Measurements from ENCODE around the gene MGAT4C. TPM values are rescaled to one million over a fixed set of nuclear protein-coding genes. Genes with fewer than 3 reads are reported as not detected.

The MGAT4C gene
- total and polyA plus RNA-seq, 2 experiments from 2014 or later: 2.9 to 4.8 TPM

DNA sequence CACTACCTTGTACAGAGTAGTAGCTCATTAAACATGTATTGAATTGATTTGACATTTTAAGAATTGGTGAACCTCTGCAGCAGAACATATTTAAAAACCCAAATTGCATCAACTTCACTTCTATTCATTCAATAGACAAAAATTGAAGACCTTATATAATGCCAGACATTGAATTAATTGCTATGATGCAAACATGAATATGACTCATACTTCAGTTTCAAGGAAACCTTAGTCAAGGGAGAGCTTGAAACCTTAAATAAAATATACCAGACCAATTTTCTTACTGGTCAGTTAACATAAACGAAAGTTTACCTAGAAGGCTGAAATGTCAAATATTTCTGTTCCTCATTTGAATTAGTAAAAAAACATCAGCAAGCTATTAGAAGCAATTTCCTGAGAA, 5.0 kb upstream of the MGAT4C start:
- Histone ChIP-seq H3K4me2 (no peak overlapping the region), H4K20me1 (ENCODE audit: insufficient read depth, poor library complexity, severe bottlenecking) (no peaks in the 10 kb centered on the region), H3K9me3 (ENCODE audit: low read depth) (no peaks in the 10 kb centered on the region), H2AFZ (no peak overlapping the region), H3K9me2 (replicated peaks; ENCODE audit: insufficient read depth) (no peaks in the 10 kb centered on the region), H3K36me3 (replicated peaks; ENCODE audit: insufficient read depth, low read depth) (no peaks in the 10 kb centered on the region), H3K4me1 (ENCODE audit: insufficient read depth) (no peaks in the 10 kb centered on the region), H3K27me3 (no peaks in the 10 kb centered on the region), H3K4me3 (no peak overlapping the region), H3K79me2 (no peaks in the 10 kb centered on the region), H3K27ac (no peak overlapping the region)
- DNase-seq (ENCODE audit: low spot score): no peak
- WGBS (ENCODE audit: low lambda C conversion rate, missing lambda C conversion rate): 79% methylated on average over 1 of the region's 1 CpG
- no peak for TF ChIP-seq EZH2phosphoT487 (IDR thresholded peaks at IDR 0.05; ENCODE audit: low read depth, severe bottlenecking, unreplicated experiment)
- TF ChIP-seq CTCF (IDR thresholded peaks at IDR 0.05; ENCODE audit: poor library complexity): no peak
- TF ChIP-seq EZH2 (IDR thresholded peaks at IDR 0.05; ENCODE audit: borderline replicate concordance): no peak

DNA sequence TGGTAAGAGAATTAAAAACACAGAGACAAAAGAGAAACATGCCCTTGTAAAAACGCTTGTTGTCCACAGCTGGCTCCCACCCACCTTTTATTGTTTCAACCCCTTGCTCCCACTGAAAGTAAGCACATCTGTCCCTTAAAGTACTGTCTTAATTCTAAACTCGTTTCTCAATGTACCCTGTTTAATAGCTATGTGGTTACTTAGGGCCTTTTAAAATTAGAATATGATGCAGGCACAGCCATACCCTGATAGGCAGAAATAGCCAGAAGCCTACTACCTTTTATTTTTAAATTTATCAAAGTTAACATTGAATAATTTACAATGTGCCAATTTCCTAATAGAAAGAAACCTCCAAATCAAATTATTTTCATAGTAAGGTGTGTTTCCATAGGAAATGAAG, 4.0 kb upstream of the MGAT4C start:
- Histone ChIP-seq H3K9me2 (replicated peaks; ENCODE audit: insufficient read depth) (no peaks in the 10 kb centered on the region), H3K79me2 (no peaks in the 10 kb centered on the region), H3K27me3 (no peaks in the 10 kb centered on the region), H3K9me3 (ENCODE audit: low read depth) (no peaks in the 10 kb centered on the region), H3K27ac (no peak overlapping the region), H3K4me2 (no peak overlapping the region), H3K4me3 (no peak overlapping the region), H4K20me1 (ENCODE audit: insufficient read depth, poor library complexity, severe bottlenecking) (no peaks in the 10 kb centered on the region), H3K4me1 (ENCODE audit: insufficient read depth) (no peaks in the 10 kb centered on the region), H3K36me3 (replicated peaks; ENCODE audit: insufficient read depth, low read depth) (no peaks in the 10 kb centered on the region), H2AFZ (no peak overlapping the region)
- no peak for DNase-seq (ENCODE audit: low spot score)
- no peak for TF ChIP-seq EZH2 (IDR thresholded peaks at IDR 0.05; ENCODE audit: borderline replicate concordance)
- TF ChIP-seq CTCF (IDR thresholded peaks at IDR 0.05; ENCODE audit: poor library complexity): no peak
- TF ChIP-seq EZH2phosphoT487 (IDR thresholded peaks at IDR 0.05; ENCODE audit: low read depth, severe bottlenecking, unreplicated experiment): no peak
- 63% methylated on average over 2 of the region's 2 CpGs for WGBS (ENCODE audit: low lambda C conversion rate, missing lambda C conversion rate)

DNA sequence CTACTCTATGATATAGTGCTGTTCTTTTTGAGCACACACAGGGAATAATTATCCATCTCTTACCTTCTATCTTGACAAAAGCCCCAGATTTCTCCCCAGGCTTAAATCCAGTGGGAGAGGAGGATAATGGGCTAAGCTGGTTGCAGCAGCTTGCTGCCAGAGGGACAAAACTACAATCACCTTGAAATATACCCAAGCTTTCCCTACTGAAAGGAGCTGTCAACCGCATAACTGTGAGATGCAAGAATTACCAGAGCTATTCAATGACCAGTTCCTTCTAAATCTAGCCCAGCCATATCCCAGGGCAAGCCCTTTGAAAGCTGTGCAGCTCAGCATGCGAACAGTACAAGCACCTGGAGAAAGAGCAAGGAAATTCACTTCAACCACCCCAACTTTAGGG, 943 bp upstream of the MGAT4C start:
- 89% methylated on average over 2 of the region's 2 CpGs for WGBS (ENCODE audit: low lambda C conversion rate, missing lambda C conversion rate)
- H3K4me1 ChIP-seq (ENCODE audit: insufficient read depth): no peaks in the 10 kb centered on the region
- H3K27ac ChIP-seq: no peak overlapping the region
- no peak overlapping the region for H3K4me3 ChIP-seq
- H3K36me3 ChIP-seq (replicated peaks; ENCODE audit: insufficient read depth, low read depth): no peaks in the 10 kb centered on the region
- H3K9me3 ChIP-seq (ENCODE audit: low read depth): no peaks in the 10 kb centered on the region
- no peaks in the 10 kb centered on the region for H3K79me2 ChIP-seq
- DNase-seq (ENCODE audit: low spot score): no peak
- H3K27me3 ChIP-seq: no peaks in the 10 kb centered on the region
- no peaks in the 10 kb centered on the region for H4K20me1 ChIP-seq (ENCODE audit: insufficient read depth, poor library complexity, severe bottlenecking)
- H2AFZ ChIP-seq: no peak overlapping the region
- no peak overlapping the region for H3K4me2 ChIP-seq
- H3K9me2 ChIP-seq (replicated peaks; ENCODE audit: insufficient read depth): no peaks in the 10 kb centered on the region
- TF ChIP-seq CTCF (IDR thresholded peaks at IDR 0.05; ENCODE audit: poor library complexity) (no peak), EZH2 (IDR thresholded peaks at IDR 0.05; ENCODE audit: borderline replicate concordance) (no peak), EZH2phosphoT487 (IDR thresholded peaks at IDR 0.05; ENCODE audit: low read depth, severe bottlenecking, unreplicated experiment) (no peak)

Measured in hepatocyte (in vitro differentiated cells).